ENCODE measurements around the gene PPME1.

- TF ChIP-seq SP1 (IDR thresholded peaks at IDR 0.05) (no peak), ELF4 (IDR thresholded peaks at IDR 0.05) (no peak), CTBP1 (IDR thresholded peaks at IDR 0.05; ENCODE audit: borderline replicate concordance) (no peak), FOXM1 (IDR thresholded peaks at IDR 0.05; ENCODE audit: borderline replicate concordance) (no peak), HDGF (IDR thresholded peaks at IDR 0.05; ENCODE audit: borderline replicate concordance) (no peak), FOXK2 (IDR thresholded peaks at IDR 0.05) (no peak)
- TF ChIP-seq, protein P1, sequence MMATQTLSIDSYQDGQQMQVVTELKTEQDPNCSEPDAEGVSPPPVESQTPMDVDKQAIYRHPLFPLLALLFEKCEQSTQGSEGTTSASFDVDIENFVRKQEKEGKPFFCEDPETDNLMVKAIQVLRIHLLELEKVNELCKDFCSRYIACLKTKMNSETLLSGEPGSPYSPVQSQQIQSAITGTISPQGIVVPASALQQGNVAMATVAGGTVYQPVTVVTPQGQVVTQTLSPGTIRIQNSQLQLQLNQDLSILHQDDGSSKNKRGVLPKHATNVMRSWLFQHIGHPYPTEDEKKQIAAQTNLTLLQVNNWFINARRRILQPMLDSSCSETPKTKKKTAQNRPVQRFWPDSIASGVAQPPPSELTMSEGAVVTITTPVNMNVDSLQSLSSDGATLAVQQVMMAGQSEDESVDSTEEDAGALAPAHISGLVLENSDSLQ (IDR thresholded peaks at IDR 0.05), result no peak
These were observed 82.3 kb downstream of the PPME1 start for GRCh38 chr11:74253361-74253760.
